WTC11 (cell line): ENCODE measurements around the gene CRACR2B. TPM values are rescaled to one million over a fixed set of nuclear protein-coding genes. Genes with fewer than 3 reads are reported as not detected.

Experiments
- ATAC-seq: fragments of 200-7000 bp; cut with Tn5 transposase; 2 replicates; pipeline ENCODE4 v1.10.0; 2021; ENCODE audit warnings: mild to moderate bottlenecking, moderate library complexity
- CTCF ChIA-PET: fragments of 300-600 bp; sonication (Branson Sonifier 250); formaldehyde crosslinking; loops from one replicate; lab custom pipeline; 2021; ENCODE audit warnings: antibody characterized with exemption; lab: Charles Lee
- POLR2A ChIA-PET: fragments of 350-600 bp; sonication (Branson Sonifier 250); formaldehyde crosslinking; loops from one replicate; lab custom pipeline; 2021; ENCODE audit warnings: antibody characterized with exemption; lab: Charles Lee
- DNase-seq: peaks from one replicate; pipeline ENCODE4 v3.0.0; 2021; ENCODE audit warnings: low spot score
- H3K27ac Mint-ChIP-seq: 2 replicates; pipeline ENCODE4 v1.8.0; 2021; ENCODE audit warnings: mixed read lengths
- H3K27me3 Mint-ChIP-seq: 2 replicates; pipeline ENCODE4 v1.8.0; 2021; ENCODE audit warnings: low read depth, mild to moderate bottlenecking, moderate library complexity, mixed read lengths
- H3K36me3 Mint-ChIP-seq: 2 replicates; pipeline ENCODE4 v1.8.0; 2021; ENCODE audit warnings: mixed read lengths
- H3K4me1 Mint-ChIP-seq: 2 replicates; pipeline ENCODE4 v1.8.0; 2022; ENCODE audit warnings: mixed read lengths
- H3K4me3 Mint-ChIP-seq: 2 replicates; pipeline ENCODE4 v1.8.0; 2021; ENCODE audit warnings: mild to moderate bottlenecking, moderate library complexity, mixed read lengths
- H3K9me3 Mint-ChIP-seq: 2 replicates; pipeline ENCODE4 v1.8.0; 2021; ENCODE audit warnings: mixed read lengths
- ESRRA ChIP-seq: sonication (generic); formaldehyde crosslinking; IDR thresholded peaks from 2 replicates; pipeline ENCODE4 v1.8.1; 2022; ENCODE audit warnings: mild to moderate bottlenecking, missing genetic modification reagents, borderline replicate concordance
- ETV6 ChIP-seq: sonication (generic); formaldehyde crosslinking; IDR thresholded peaks from 2 replicates; pipeline ENCODE4 v1.8.1; 2022; ENCODE audit warnings: mild to moderate bottlenecking, missing genetic modification reagents
- FOXP1 ChIP-seq: sonication (generic); formaldehyde crosslinking; IDR thresholded peaks from 2 replicates; pipeline ENCODE4 v1.8.0; 2022; ENCODE audit warnings: missing genetic modification reagents, mild to moderate bottlenecking, moderate library complexity, borderline replicate concordance
- IRF2 ChIP-seq: sonication (generic); formaldehyde crosslinking; IDR thresholded peaks from 2 replicates; pipeline ENCODE4 v1.8.0; 2022; ENCODE audit warnings: low read depth, missing genetic modification reagents, borderline replicate concordance
- KAT7 ChIP-seq: sonication (generic); formaldehyde crosslinking; IDR thresholded peaks from 2 replicates; pipeline ENCODE4 v1.8.1; 2023; ENCODE audit warnings: missing genetic modification reagents, mild to moderate bottlenecking, borderline replicate concordance
- NR2C2 ChIP-seq: sonication (generic); formaldehyde crosslinking; IDR thresholded peaks from 2 replicates; pipeline ENCODE4 v1.8.0; 2022; ENCODE audit warnings: mild to moderate bottlenecking, missing genetic modification reagents
- SP1 ChIP-seq: sonication (generic); formaldehyde crosslinking; conservative IDR thresholded peaks from 2 replicates; pipeline ENCODE4 v1.8.1; 2022; ENCODE audit warnings: missing genetic modification reagents
- ZNF121 ChIP-seq: sonication (generic); formaldehyde crosslinking; IDR thresholded peaks from 2 replicates; pipeline ENCODE4 v1.8.0; 2023; ENCODE audit warnings: missing genetic modification reagents
- ZNF263 ChIP-seq: sonication (generic); formaldehyde crosslinking; IDR thresholded peaks from 2 replicates; pipeline ENCODE4 v1.8.1; 2022; ENCODE audit warnings: low read depth, mild to moderate bottlenecking, moderate library complexity, missing genetic modification reagents
- total RNA-seq: library from RNA; stranded (reverse); gene quantifications from 3 replicates; pipeline ENCODE4 v1.2.3, GENCODE V29; 2021
- TF ChIP-seq, protein P1 (sequence below): sonication (generic); formaldehyde crosslinking; IDR thresholded peaks from 2 replicates; pipeline ENCODE4 v1.8.1; 2022; ENCODE audit warnings: missing genetic modification reagents, borderline replicate concordance
- TF ChIP-seq, protein P2 (sequence below): sonication (generic); formaldehyde crosslinking; IDR thresholded peaks from 2 replicates; pipeline ENCODE4 v1.8.0; 2023; ENCODE audit warnings: missing genetic modification reagents, mild to moderate bottlenecking, borderline replicate concordance
- TF ChIP-seq, protein P3 (sequence below): sonication (generic); formaldehyde crosslinking; IDR thresholded peaks from 2 replicates; pipeline ENCODE4 v1.8.1; 2023; ENCODE audit warnings: mild to moderate bottlenecking, missing genetic modification reagents
- TF ChIP-seq, protein P4 (sequence below): fragments of 250-450 bp; sonication (Bioruptor Pico); IDR thresholded peaks from 2 replicates; pipeline ENCODE4 v1.9.0; 2021; ENCODE audit warnings: mild to moderate bottlenecking
- TF ChIP-seq, protein P5 (sequence below): sonication (generic); formaldehyde crosslinking; IDR thresholded peaks from 2 replicates; pipeline ENCODE4 v1.8.1; 2022; ENCODE audit warnings: mild to moderate bottlenecking, moderate library complexity, missing genetic modification reagents
- TF ChIP-seq, protein P6 (sequence below): sonication (generic); formaldehyde crosslinking; IDR thresholded peaks from 2 replicates; pipeline ENCODE4 v1.8.0; 2022; ENCODE audit warnings: mild to moderate bottlenecking, missing genetic modification reagents

The CRACR2B gene
- total RNA-seq, 1 experiment from 2014 or later, result 46.5 TPM

DNA sequence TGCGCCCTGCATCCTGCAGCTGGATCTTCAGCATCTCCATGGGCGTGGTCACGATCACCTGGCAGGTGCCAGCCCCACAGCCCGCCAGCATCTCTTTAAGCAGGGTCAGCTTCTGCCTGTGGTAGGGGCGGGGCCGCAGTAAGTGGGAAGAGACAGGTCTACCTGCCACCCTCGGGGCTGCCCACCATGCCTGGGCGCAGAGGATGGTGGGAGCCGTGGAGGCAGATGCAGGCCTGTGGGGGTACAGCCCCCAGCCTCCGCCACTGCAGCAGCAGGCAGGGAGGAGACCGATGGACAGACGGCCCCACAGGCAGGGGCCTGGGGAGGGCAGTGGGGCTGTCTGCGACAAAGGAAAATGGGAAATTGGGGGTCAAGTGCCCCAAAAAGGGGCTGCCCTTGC lies 34.8 kb upstream of the CRACR2B start (continued):
- TF ChIP-seq, protein P1, sequence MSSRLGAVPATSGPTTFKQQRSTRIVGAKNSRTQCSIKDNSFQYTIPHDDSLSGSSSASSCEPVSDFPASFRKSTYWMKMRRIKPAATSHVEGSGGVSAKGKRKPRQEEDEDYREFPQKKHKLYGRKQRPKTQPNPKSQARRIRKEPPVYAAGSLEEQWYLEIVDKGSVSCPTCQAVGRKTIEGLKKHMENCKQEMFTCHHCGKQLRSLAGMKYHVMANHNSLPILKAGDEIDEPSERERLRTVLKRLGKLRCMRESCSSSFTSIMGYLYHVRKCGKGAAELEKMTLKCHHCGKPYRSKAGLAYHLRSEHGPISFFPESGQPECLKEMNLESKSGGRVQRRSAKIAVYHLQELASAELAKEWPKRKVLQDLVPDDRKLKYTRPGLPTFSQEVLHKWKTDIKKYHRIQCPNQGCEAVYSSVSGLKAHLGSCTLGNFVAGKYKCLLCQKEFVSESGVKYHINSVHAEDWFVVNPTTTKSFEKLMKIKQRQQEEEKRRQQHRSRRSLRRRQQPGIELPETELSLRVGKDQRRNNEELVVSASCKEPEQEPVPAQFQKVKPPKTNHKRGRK, result no peak
- TF ChIP-seq IRF2 (CRISPR knock-in tag), result no peak
- TF ChIP-seq ETV6 (CRISPR knock-in tag), result no peak
- TF ChIP-seq, protein P2, sequence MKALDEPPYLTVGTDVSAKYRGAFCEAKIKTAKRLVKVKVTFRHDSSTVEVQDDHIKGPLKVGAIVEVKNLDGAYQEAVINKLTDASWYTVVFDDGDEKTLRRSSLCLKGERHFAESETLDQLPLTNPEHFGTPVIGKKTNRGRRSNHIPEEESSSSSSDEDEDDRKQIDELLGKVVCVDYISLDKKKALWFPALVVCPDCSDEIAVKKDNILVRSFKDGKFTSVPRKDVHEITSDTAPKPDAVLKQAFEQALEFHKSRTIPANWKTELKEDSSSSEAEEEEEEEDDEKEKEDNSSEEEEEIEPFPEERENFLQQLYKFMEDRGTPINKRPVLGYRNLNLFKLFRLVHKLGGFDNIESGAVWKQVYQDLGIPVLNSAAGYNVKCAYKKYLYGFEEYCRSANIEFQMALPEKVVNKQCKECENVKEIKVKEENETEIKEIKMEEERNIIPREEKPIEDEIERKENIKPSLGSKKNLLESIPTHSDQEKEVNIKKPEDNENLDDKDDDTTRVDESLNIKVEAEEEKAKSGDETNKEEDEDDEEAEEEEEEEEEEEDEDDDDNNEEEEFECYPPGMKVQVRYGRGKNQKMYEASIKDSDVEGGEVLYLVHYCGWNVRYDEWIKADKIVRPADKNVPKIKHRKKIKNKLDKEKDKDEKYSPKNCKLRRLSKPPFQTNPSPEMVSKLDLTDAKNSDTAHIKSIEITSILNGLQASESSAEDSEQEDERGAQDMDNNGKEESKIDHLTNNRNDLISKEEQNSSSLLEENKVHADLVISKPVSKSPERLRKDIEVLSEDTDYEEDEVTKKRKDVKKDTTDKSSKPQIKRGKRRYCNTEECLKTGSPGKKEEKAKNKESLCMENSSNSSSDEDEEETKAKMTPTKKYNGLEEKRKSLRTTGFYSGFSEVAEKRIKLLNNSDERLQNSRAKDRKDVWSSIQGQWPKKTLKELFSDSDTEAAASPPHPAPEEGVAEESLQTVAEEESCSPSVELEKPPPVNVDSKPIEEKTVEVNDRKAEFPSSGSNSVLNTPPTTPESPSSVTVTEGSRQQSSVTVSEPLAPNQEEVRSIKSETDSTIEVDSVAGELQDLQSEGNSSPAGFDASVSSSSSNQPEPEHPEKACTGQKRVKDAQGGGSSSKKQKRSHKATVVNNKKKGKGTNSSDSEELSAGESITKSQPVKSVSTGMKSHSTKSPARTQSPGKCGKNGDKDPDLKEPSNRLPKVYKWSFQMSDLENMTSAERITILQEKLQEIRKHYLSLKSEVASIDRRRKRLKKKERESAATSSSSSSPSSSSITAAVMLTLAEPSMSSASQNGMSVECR (CRISPR knock-in tag), result no peak
- no peak for TF ChIP-seq SP1 (CRISPR knock-in tag)
- TF ChIP-seq NR2C2 (CRISPR knock-in tag), result no peak
- TF ChIP-seq, protein P3, sequence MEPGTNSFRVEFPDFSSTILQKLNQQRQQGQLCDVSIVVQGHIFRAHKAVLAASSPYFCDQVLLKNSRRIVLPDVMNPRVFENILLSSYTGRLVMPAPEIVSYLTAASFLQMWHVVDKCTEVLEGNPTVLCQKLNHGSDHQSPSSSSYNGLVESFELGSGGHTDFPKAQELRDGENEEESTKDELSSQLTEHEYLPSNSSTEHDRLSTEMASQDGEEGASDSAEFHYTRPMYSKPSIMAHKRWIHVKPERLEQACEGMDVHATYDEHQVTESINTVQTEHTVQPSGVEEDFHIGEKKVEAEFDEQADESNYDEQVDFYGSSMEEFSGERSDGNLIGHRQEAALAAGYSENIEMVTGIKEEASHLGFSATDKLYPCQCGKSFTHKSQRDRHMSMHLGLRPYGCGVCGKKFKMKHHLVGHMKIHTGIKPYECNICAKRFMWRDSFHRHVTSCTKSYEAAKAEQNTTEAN (CRISPR knock-in tag), result no peak
- TF ChIP-seq, protein P4, sequence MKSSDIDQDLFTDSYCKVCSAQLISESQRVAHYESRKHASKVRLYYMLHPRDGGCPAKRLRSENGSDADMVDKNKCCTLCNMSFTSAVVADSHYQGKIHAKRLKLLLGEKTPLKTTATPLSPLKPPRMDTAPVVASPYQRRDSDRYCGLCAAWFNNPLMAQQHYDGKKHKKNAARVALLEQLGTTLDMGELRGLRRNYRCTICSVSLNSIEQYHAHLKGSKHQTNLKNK (CRISPR knock-in tag), result no peak

DNA sequence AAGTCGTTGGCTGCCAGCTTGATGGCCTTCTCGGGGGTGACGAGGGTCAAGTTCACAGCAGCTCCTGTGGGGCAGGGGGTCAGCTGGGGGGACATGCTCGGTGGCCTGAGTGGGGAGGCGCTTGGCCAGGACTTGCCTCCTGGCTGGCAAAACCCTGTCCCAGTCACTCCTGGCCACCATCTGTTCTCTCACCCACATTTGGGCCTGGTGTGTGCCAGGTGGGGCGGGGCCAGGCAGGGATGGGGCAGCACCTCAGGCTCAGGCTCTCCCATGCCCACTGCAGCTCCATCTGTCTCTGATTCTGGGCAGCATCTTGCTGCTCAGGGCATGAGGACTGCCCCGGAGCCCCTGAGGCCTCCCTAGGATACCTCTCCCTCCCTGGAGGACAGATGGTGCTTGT lies 34.2 kb upstream of the CRACR2B start:
- H3K36me3 Mint-ChIP-seq, result no peaks in the 10 kb centered on the region
- no peak overlapping the region for H3K4me3 Mint-ChIP-seq
- H3K9me3 Mint-ChIP-seq, result no peaks in the 10 kb centered on the region
- POLR2A ChIA-PET, result interaction anchor here (1.0 to 1.6 kb wide), 2 partner anchors 10 to 26 kb away, joined by 3 to 5 read pairs; partner anchors contain the start of gene PNPLA2
- TF ChIP-seq FOXP1 (CRISPR knock-in tag), result no peak
- TF ChIP-seq, all 79 proteins: peak for 0
- ATAC-seq (no peak), DNase-seq (no peak)
- Mint-ChIP-seq H3K27me3 (no peaks in the 10 kb centered on the region), H3K4me1 (peaks cover 22% of the 10 kb centered on the region), H3K27ac (no peak overlapping the region)
- CTCF ChIA-PET, result no interaction called here

DNA sequence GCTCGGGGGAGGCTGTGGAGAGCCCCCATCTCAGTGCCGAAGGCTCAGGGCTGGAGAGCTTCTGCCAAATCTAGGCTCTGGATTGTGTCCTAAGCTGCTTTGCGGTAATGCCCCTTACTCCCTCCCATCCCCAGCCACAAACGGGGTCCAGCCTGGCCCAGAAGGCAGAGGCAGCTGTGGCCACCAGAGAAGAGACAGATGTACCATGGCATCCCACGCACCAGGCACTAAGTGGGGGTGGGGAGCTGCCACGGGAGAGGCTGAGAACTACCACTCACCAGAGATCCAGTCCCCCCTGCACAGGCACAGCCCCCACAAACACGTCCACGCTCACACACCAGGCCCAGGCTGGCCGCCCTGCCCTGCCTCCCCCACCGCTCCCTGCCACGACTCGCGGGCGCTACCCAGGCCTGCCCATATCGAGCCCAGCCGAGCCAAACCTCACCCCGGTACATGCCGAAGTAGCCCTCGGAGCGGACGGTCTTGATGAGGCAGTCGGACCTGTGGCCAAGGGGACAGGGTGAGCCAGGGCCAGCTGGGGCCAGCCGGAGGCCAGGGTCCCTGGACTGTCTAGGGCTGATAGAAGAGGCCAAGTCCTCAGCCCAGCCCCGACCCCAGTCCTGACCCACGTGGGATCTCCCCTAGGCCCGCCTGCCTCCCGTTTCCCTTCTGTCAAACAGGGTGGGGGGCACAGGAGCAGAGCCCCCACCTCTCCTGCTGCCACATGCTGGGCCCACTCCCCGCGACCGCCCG lies 33.5 kb upstream of the CRACR2B start:
- H3K4me3 Mint-ChIP-seq, result no peak overlapping the region
- no peak overlapping the region for H3K27ac Mint-ChIP-seq
- H3K4me1 Mint-ChIP-seq, result peaks cover 20% of the 10 kb centered on the region
- ATAC-seq (no peak), DNase-seq (no peak)
- no peaks in the 10 kb centered on the region for H3K9me3 Mint-ChIP-seq
- H3K27me3 Mint-ChIP-seq, result no peaks in the 10 kb centered on the region
- CTCF ChIA-PET, result no interaction called here
- TF ChIP-seq ESRRA (CRISPR knock-in tag) (no peak), NR2C2 (CRISPR knock-in tag) (no peak), ZNF121 (CRISPR knock-in tag) (no peak), KAT7 (CRISPR knock-in tag) (no peak), IRF2 (CRISPR knock-in tag) (no peak), ZNF263 (CRISPR knock-in tag) (no peak)
- TF ChIP-seq, protein P5, sequence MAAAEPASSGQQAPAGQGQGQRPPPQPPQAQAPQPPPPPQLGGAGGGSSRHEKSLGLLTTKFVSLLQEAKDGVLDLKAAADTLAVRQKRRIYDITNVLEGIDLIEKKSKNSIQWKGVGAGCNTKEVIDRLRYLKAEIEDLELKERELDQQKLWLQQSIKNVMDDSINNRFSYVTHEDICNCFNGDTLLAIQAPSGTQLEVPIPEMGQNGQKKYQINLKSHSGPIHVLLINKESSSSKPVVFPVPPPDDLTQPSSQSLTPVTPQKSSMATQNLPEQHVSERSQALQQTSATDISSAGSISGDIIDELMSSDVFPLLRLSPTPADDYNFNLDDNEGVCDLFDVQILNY (CRISPR knock-in tag), result no peak
- TF ChIP-seq, protein P3 (CRISPR knock-in tag), result no peak
- TF ChIP-seq, protein P6, sequence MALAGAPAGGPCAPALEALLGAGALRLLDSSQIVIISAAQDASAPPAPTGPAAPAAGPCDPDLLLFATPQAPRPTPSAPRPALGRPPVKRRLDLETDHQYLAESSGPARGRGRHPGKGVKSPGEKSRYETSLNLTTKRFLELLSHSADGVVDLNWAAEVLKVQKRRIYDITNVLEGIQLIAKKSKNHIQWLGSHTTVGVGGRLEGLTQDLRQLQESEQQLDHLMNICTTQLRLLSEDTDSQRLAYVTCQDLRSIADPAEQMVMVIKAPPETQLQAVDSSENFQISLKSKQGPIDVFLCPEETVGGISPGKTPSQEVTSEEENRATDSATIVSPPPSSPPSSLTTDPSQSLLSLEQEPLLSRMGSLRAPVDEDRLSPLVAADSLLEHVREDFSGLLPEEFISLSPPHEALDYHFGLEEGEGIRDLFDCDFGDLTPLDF (CRISPR knock-in tag), result no peak
- no peaks in the 10 kb centered on the region for H3K36me3 Mint-ChIP-seq
- POLR2A ChIA-PET, result interaction anchor here (1.6 kb wide), 1 partner anchor 11 kb away, joined by 5 read pairs; no protein-coding TSS in a partner anchor
